Natural killer cell (primary cell): ENCODE data around the gene CXCL12. TPM values are rescaled to one million over a fixed set of nuclear protein-coding genes. Genes with fewer than 3 reads are reported as not detected.

Source experiments
- ATAC-seq, 3 donors: fragments of 150-1000 bp in 2 of 3; fragments of 200-7000 bp in 1 of 3; cut with Tn5 transposase; 1 replicate in 1 of 3; 2 replicates in 2 of 3; pipeline ENCODE4 v1.10.0; 2021; ENCODE audit warnings: mild to moderate bottlenecking in 2 of 3, moderate library complexity in 2 of 3
- DNase-seq, 2 donors: peaks; one replicate each; pipeline versions ENCODE4 v3.0.0 to v3.0.0-alpha.2; 2013 to 2021; ENCODE audit warnings: mixed read lengths in 1 of 2
- H3K27ac ChIP-seq: one replicate; pipeline ENCODE4 v1.5.1; 2013; ENCODE audit warnings: mild to moderate bottlenecking, low read length
- H3K27me3 ChIP-seq: one replicate; pipeline ENCODE4 v1.6.1; 2013; ENCODE audit warnings: low read length; ENCODE audit not compliant: control insufficient read depth, insufficient read depth
- H3K36me3 ChIP-seq: one replicate; pipeline ENCODE4 v1.6.1; 2013; ENCODE audit warnings: low read length; ENCODE audit not compliant: control insufficient read depth, insufficient read depth
- H3K4me1 ChIP-seq: one replicate; pipeline ENCODE4 v1.6.1; 2013; ENCODE audit warnings: low read length; ENCODE audit not compliant: control insufficient read depth, insufficient read depth
- H3K4me3 ChIP-seq: one replicate; pipeline ENCODE4 v1.5.1; 2013; ENCODE audit warnings: low read length
- H3K9me3 ChIP-seq: one replicate; pipeline ENCODE4 v1.6.1; 2013; ENCODE audit warnings: low read length; ENCODE audit not compliant: control insufficient read depth, insufficient read depth
- H3K27ac Mint-ChIP-seq, 2 donors: one replicate each; pipeline ENCODE4 v1.8.0; 2022; ENCODE audit warnings: mild to moderate bottlenecking in 2 of 2, mixed read lengths in 2 of 2, moderate library complexity in 1 of 2
- H3K27me3 Mint-ChIP-seq, 2 donors: one replicate each; pipeline ENCODE4 v1.8.0; 2022; ENCODE audit warnings: low read depth in 2 of 2, mixed read lengths in 2 of 2
- H3K36me3 Mint-ChIP-seq: one replicate; pipeline ENCODE4 v1.8.0; 2022; ENCODE audit warnings: mixed read lengths
- H3K4me1 Mint-ChIP-seq, 2 donors: one replicate each; pipeline ENCODE4 v1.8.0; 2022; ENCODE audit warnings: mixed read lengths in 2 of 2
- H3K4me3 Mint-ChIP-seq: one replicate; pipeline ENCODE4 v1.8.0; 2022; ENCODE audit warnings: mild to moderate bottlenecking, moderate library complexity, mixed read lengths
- H3K9me3 Mint-ChIP-seq, 2 donors: one replicate each; pipeline ENCODE4 v1.8.0; 2022; ENCODE audit warnings: mixed read lengths in 2 of 2
- WGBS: methylation state at CpG from one replicate; pipeline ENCODE4 v1.1.7; 2013; ENCODE audit warnings: missing lambda C conversion rate; ENCODE audit not compliant: insufficient coverage; 5-methylcytosine and 5-hydroxymethylcytosine counted together
- intact Hi-C: fragments of 100-400 bp; cut with micrococcal nuclease; formaldehyde crosslinking; loops from one replicate; pipeline ENCODE4 v1.14.2; 2022
- total RNA-seq, 4 donors: library from RNA; stranded (reverse); fragments of 120-200 nt in 1 of 4; gene quantifications; one replicate each; pipeline versions ENCODE4 v1.2.3 to v1.2.4, GENCODE V29; 2013 to 2022
- TF ChIP-seq, protein P1 (sequence below): fragments of 200-600 bp; IDR thresholded peaks from one replicate; pipeline ENCODE4 v1.8.0; 2022; ENCODE audit warnings: antibody characterized with exemption

The CXCL12 gene
- total RNA-seq, 3 donors from 2014 or later (not counting 1 experiment from before 2014, with no cell fraction given): not detected

DNA sequence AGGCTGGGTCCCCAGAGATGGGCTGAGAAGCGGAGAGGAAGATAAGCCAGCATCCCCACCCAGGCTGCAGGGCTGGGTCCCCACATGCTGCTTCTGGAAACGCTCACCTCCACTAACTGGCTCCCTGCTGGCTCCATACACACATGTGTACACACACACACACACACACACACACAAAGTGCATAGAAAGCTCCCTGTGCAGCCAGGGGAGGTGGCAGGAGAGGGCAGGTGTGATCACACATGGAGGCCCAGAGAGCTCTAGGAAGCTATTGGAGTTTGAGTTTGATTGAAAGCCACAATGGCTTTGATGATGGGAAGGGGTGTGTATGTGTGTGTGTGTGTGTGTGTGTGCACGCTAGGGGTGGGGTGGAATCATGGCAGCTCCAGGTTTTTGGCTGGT is 29.3 kb downstream of the CXCL12 start:
- TF ChIP-seq, protein P1, sequence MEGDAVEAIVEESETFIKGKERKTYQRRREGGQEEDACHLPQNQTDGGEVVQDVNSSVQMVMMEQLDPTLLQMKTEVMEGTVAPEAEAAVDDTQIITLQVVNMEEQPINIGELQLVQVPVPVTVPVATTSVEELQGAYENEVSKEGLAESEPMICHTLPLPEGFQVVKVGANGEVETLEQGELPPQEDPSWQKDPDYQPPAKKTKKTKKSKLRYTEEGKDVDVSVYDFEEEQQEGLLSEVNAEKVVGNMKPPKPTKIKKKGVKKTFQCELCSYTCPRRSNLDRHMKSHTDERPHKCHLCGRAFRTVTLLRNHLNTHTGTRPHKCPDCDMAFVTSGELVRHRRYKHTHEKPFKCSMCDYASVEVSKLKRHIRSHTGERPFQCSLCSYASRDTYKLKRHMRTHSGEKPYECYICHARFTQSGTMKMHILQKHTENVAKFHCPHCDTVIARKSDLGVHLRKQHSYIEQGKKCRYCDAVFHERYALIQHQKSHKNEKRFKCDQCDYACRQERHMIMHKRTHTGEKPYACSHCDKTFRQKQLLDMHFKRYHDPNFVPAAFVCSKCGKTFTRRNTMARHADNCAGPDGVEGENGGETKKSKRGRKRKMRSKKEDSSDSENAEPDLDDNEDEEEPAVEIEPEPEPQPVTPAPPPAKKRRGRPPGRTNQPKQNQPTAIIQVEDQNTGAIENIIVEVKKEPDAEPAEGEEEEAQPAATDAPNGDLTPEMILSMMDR: no peak
- peaks cover 0 to 9% of the 10 kb centered on the region in 2 donors for H3K27me3 Mint-ChIP-seq
- H3K9me3 Mint-ChIP-seq: no peaks in the 10 kb centered on the region
- WGBS: 75% methylated on average over 3 of the region's 3 CpGs
- Histone ChIP-seq H3K27me3 (no peaks in the 10 kb centered on the region), H3K27ac (no peak overlapping the region), H3K36me3 (no peaks in the 10 kb centered on the region), H3K9me3 (no peaks in the 10 kb centered on the region), H3K4me1 (no peaks in the 10 kb centered on the region), H3K4me3 (no peak overlapping the region)
- H3K4me1 Mint-ChIP-seq: no peaks in the 10 kb centered on the region
- DNase-seq: no peak
- no peak for ATAC-seq
- no peak overlapping the region for H3K27ac Mint-ChIP-seq
- H3K36me3 Mint-ChIP-seq: no peaks in the 10 kb centered on the region
- intact Hi-C loops: no loop called here
- H3K4me3 Mint-ChIP-seq: no peak overlapping the region

DNA sequence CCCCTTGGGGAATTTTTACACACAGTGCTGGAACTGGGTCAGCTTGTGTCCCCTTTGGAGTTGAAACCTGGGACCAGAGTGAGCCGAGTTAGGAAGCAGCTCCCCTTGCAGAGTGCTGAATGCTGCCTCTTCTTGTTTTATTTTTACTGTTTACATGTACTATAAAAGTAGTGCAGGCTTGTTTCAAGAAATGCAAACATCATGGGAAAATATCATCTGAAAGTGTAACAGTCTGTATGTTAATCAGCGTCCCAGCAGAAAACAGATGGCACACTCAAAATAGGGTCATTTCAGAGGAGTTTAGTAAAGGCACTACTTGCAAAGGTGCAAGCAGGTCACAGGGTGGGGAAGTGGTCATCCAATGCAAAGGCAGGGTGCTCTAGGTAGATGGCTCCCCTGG is 30.1 kb downstream of the CXCL12 start:
- H3K9me3 ChIP-seq: no peaks in the 10 kb centered on the region
- H3K4me1 Mint-ChIP-seq: no peaks in the 10 kb centered on the region
- 81% methylated on average over 2 of the region's 2 CpGs for WGBS
- H3K27me3 ChIP-seq: no peaks in the 10 kb centered on the region
- DNase-seq: no peak
- TF ChIP-seq, protein P1: no peak
- no peak for ATAC-seq
- no peaks in the 10 kb centered on the region for H3K4me1 ChIP-seq
- no peak overlapping the region for H3K27ac ChIP-seq
- peaks cover 0 to 9% of the 10 kb centered on the region in 2 donors for H3K27me3 Mint-ChIP-seq
- H3K4me3 ChIP-seq: no peak overlapping the region
- no peaks in the 10 kb centered on the region for H3K36me3 ChIP-seq
- H3K27ac Mint-ChIP-seq: no peak overlapping the region
- no peaks in the 10 kb centered on the region for H3K9me3 Mint-ChIP-seq
- no peaks in the 10 kb centered on the region for H3K36me3 Mint-ChIP-seq
- intact Hi-C loops: no loop called here
- H3K4me3 Mint-ChIP-seq: no peak overlapping the region

DNA sequence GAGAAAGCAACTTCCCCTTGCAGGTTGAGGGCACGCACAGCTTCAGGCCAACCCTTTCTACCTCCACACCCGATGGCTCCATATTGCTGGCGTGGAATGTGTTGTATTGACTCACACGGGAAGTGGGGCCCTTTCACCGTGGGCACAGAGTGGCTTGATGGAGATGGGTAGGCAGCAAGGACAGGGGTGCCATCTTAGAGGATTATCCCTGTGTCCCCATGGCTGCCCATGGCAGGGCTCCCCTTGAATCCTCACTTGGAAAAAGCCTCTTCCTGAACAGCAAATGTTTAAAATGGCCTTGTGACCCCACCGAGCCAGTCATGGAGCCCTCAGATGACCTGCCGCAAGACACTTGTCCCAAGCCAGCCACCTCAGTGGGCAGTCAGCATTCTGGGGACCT is 31.2 kb downstream of the CXCL12 start:
- no peaks in the 10 kb centered on the region for H3K9me3 Mint-ChIP-seq
- no peak for ATAC-seq
- H3K4me3 Mint-ChIP-seq: no peak overlapping the region
- DNase-seq: no peak
- TF ChIP-seq, protein P1: no peak
- H3K27me3 ChIP-seq: no peaks in the 10 kb centered on the region
- intact Hi-C loops: no loop called here
- no peak overlapping the region for H3K4me3 ChIP-seq
- no peaks in the 10 kb centered on the region for H3K4me1 Mint-ChIP-seq
- H3K36me3 ChIP-seq: no peaks in the 10 kb centered on the region
- H3K27me3 Mint-ChIP-seq: peaks cover 0 to 9% of the 10 kb centered on the region in 2 donors
- WGBS: 90% methylated on average over 7 of the region's 7 CpGs
- no peaks in the 10 kb centered on the region for H3K4me1 ChIP-seq
- H3K36me3 Mint-ChIP-seq: no peaks in the 10 kb centered on the region
- H3K27ac ChIP-seq: no peak overlapping the region
- no peaks in the 10 kb centered on the region for H3K9me3 ChIP-seq
- H3K27ac Mint-ChIP-seq: no peak overlapping the region

DNA sequence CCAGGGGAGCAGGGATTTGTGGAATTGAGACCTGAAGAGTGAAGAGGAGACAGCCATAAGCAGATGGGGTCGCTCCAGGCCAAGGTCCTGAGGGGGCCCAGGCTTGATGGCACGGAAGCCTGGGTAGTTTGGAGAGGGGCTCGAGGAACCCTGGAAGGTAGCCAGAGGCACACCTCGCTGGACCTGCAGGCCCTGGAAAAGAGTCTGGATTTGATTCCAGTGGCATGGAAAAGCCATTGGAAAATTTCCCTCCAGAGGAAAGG is 31.8 kb downstream of the CXCL12 start:
- TF ChIP-seq, protein P1: no peak

More for the DNA sequence above, 31.8 kb downstream of the CXCL12 start:
- ATAC-seq (no peak), DNase-seq (no peak)
- no peak overlapping the region for H3K27ac Mint-ChIP-seq
- H3K27me3 Mint-ChIP-seq: peaks cover 0 to 5% of the 10 kb centered on the region in 2 donors
- no peaks in the 10 kb centered on the region for H3K36me3 Mint-ChIP-seq
- Histone ChIP-seq H3K4me3 (no peak overlapping the region), H3K36me3 (no peaks in the 10 kb centered on the region), H3K4me1 (no peaks in the 10 kb centered on the region), H3K9me3 (no peaks in the 10 kb centered on the region), H3K27me3 (no peaks in the 10 kb centered on the region), H3K27ac (no peak overlapping the region)
- H3K9me3 Mint-ChIP-seq: no peaks in the 10 kb centered on the region
- WGBS: 89% methylated on average over 4 of the region's 4 CpGs
- no peak overlapping the region for H3K4me3 Mint-ChIP-seq
- intact Hi-C loops: no loop called here
- H3K4me1 Mint-ChIP-seq: no peaks in the 10 kb centered on the region
